Stimulated activated CD8-positive, alpha-beta memory T cell treated with anti-CD3 and anti-CD28 coated beads, Interleukin-2, amount 100 ng/mL, for 48 hours (primary cell): ENCODE results near the gene DHDH.
"Not testable (repeated sequence)": the region's sequence is repeated elsewhere in the genome, so short reads cannot be mapped to it uniquely, and the experiment has no call there.

Experiments used
- DNase-seq, 2 donors: peaks; one replicate each; pipeline ENCODE4 v3.0.0-alpha.2; 2020; ENCODE audit warnings: low read depth in 2 of 2

The DHDH gene

DNA sequence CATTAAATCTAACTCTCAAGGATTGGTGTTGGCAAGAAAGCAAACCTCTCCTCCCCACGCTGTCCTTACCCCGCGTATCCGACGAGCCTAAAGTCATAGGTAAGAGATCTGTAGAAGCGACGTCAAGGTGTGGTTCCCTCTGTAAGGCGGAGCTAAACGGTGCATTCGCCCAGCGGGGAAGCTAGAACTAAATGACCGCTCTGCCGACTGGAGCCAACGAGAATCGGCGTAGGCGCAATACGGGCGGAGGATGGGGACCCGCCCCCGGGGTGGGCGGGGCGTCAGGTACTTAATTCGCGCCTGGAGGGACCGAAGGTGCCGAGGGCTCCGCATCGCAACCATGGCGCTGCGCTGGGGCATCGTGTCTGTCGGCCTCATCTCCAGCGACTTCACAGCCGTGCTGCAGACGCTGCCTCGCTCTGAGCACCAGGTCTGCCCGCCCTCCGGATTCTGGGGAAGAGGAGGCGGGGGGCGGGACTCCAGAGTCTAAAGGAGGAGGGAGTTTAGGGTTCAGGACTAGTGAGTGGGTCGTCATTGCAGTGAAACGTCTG is at the start of gene DHDH:
DHDH (plus strand) TSS at position 318 of the 551 bp plus-strand sequence; CDS start at position 341, 23 bp downstream.
- DNase-seq, result peak; percentile 61 to 73

GRCh38 chr19:48883726-48884125 is 49.8 kb upstream of the DHDH start:
- no peak for DNase-seq

- DNase-seq, result no peak
Observed at GRCh38 chr19:48887861-48888612, 45.5 kb upstream of the DHDH start.

DNA sequence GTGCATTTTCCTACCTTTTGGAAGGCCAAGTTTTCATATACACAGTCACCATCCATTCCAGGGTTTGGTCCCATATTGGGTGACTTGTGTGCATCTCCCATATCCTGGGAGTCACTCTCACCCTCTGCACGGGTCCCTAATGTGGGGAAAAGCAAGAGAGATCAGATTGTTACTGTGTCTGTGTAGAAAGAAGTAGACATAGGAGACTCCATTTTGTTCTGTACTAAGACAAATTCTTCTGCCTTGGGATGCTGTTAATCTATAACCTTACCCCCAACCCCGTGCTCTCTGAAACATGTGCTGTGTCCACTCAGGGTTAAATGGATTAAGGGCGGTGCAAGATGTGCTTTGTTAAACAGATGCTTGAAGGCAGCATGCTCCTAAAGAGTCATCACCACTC is 44.0 kb upstream of the DHDH start:
- DNase-seq, result not testable (repeated sequence)

GRCh38 chr19:48890551-48890950 is 42.9 kb upstream of the DHDH start:
- DNase-seq, result no peak

GRCh38 chr19:48895226-48895625 is 38.3 kb upstream of the DHDH start:
- DNase-seq, result no peak

GRCh38 chr19:48896191-48896720 is 37.2 kb upstream of the DHDH start:
- DNase-seq, result peak in 1 of 2 donors; percentile 58

- no peak for DNase-seq
Observed at GRCh38 chr19:48897181-48897580, 36.3 kb upstream of the DHDH start.

GRCh38 chr19:48899386-48899749 is 34.1 kb upstream of the DHDH start:
- not testable (repeated sequence) for DNase-seq

DNA sequence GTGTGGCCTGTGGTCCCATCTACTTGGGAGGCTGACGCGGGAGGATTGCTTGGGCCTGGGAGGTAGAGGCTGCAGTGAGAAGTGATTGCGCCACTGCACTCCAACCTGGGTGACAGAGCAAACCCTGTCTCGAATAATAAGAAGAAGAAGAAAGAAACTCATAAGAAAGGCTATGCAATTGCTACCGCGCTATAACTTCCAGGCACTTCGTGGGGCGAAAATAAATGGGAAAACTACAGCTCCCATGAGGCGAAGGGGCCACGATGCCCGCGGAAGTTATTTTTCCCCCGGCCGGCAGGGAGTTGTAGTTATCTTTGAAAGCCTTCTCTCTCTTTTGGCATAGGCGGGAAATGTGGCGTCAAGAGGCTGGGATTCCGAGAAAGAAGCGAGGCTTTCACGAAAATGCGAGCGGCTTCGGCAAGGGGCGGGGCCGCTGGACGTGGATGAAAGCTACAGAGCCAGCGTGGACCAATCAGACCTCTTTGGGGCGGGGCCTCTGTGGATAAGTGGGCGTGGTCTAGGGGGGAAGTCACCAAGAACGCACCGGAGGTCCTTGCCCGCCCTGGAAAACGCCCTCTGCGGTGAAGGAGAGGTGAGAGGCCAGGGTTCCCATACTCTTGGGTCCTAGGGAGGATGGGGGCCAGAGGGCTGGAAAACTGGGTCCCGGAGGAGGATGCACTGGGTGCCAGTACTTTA is 33.6 kb upstream of the DHDH start, which contains the start of gene NUCB1:
NUCB1 (plus strand) TSS at position 532 of the 696 bp plus-strand sequence. CDS start 485 bp downstream, outside the sequence.
- DNase-seq, result peak; percentile 98 to 99

GRCh38 chr19:48900477-48901406 is 32.8 kb upstream of the DHDH start:
- no peak for DNase-seq

DNA sequence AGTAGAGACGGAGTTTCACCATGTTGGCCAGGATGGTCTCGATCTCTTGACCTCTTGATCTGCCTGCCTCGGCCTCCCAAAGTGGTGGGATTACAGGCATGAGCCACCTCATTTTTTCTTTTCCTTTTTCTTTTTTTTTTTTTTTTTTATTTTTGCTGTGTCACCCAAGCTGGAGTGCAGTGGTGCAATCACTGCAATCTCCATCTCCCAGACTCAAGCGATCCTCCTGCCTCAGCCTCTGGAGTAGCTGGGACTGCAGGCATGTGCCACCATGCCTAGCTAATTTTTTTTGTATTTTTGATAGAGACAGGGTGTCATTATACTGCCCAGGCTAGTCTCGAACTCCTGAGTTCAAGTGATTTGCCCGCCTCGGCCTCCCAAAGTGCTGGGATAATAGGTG is 31.2 kb upstream of the DHDH start:
- not testable (repeated sequence) for DNase-seq

DNA sequence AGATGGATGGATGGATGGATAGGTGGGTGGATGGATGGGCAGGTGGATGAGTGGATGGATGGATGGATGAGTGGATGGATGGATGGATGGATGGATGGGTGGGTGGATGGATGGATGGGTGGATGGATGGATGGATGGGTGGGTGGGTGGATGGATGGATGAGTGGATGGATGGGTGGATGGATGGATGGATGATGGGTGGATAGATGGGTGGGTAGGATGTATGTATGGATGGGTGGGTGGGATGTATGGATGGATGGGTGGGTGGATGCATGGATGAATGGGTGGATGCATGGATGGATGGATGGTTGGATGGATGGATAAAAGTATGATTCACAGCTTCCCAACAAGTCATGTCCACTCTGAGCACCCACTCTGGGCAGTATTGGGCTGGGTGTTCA is 29.7 kb upstream of the DHDH start:
- DNase-seq, result not testable (repeated sequence)

GRCh38 chr19:48905664-48906063 is 27.8 kb upstream of the DHDH start:
- no peak for DNase-seq

GRCh38 chr19:48906324-48906723 is 27.2 kb upstream of the DHDH start:
- DNase-seq, result no peak

DNA sequence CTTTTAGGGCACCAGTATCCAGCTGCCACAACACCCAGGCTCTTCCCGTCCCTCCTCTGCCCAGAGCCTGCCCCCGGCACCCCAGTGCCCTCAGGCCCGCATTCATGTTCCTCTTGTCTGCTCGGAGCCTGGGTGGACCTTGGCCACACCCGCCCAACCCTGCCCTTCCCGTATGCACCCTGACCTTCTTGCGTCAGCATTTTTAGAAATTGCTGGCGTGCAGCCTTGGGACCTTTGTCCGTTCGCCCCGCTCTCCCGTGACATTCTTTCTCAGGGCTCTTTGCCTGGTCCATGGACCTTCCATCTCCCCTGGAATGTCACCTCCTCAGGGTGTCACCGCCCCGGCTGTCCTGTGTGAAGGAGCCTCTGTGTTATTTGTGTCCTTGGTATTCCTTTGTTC is 25.8 kb upstream of the DHDH start:
- no peak for DNase-seq

DNA sequence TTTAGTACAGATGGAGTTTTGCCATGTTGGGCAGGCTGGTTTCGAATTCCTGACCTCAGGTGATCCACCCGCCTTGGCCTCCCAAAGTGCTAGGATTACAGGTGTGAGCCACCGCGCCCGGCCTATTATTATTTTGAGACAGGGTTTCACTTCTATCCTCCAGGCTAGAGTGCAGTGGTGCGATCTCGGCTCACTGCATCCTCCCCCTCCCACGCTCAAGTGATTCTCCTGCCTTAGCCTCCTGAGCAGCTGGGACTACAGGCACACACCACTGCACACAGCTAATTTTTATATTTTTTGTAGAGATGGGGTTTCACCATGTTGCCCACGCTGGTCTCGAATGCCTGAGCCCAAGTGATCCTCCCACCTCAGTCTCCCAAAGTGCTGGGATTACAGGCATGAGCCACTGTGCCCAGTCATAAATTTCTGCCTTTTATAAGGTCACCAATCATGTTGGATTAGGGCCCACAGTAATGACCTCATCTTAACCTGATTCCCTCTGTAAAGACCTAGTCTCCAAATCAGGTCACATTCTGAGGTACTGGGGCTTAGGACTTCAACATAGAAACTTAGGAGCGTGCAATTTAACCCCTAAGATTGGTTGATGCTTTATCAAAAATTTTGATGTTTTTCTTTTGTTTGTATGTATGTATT is 23.9 kb upstream of the DHDH start:
- not testable (repeated sequence) for DNase-seq

- no peak for DNase-seq
Observed at GRCh38 chr19:48910803-48911202, 22.7 kb upstream of the DHDH start.

- DNase-seq, result no peak
Observed at GRCh38 chr19:48913114-48913889, 20.2 kb upstream of the DHDH start.

DNA sequence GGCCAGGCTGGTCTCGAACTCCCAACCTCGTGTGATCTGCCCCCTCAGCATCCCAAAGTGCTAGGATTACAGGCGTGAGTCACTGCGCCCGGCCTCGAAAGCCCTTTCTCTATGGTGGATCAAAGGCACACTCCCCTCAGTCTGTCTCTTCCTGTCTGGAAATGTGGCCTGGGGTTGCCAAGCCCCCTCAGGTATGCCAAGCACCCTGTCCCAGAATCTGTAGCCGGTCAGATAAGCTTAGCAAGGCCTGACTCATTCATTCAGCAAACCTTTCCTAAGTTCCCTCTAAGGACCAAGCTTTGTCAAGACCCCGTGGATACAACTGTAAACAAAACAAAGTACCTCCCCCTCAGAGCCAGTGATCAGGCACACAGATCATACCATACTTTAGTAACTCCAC is 19.3 kb upstream of the DHDH start:
- DNase-seq, result no peak
